GM21367 (cell line): Measurements from ENCODE around the gene ABHD16B.
"Not testable (repeated sequence)": the region's sequence is repeated elsewhere in the genome, so short reads cannot be mapped to it uniquely, and the experiment has no call there.

Experiments
- ATAC-seq: cut with Tn5 transposase; IDR thresholded peaks from one replicate; pipeline ENCODE4 v1.9.1; 2021; ENCODE audit not compliant: unreplicated experiment

Gene ABHD16B

DNA sequence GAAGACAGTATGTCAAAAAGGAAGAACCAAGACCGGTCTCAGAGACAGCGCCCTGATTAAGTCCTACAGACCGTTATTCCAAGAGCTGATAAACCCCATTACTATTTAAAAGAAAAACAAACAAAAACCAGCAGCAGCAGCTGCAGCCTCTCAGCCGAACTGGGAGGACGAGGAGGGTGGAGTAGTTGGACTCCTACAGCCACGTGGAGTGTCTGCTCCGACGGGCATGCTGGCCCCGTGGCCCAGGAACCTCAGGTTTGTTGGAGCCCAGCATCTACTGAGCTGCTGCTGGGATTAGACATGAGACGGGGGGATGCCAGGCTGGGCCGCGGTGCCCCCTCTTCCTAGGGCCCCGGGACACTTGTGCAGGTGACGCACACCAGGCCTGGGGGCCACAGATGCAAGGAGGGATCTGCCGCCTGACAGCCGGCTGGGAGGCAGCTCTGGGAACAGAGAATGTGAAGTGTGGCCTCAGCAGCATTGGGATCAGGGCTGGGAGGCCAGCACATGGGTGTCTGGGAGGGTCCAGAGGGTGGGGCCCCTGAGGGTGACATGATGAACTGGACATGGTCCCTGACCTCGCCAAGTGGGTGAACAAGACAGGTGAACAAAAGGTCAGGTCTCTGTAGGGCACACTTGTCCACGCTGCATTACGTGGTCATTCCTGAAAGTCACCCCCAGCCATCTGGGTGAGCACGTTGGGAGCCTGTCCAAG is 27.4 kb upstream of the ABHD16B start:
- no peak for ATAC-seq

- ATAC-seq: no peak
These were observed 26.8 kb upstream of the ABHD16B start for GRCh38 chr20:63834491-63834880.

- no peak for ATAC-seq
These were observed 26.1 kb upstream of the ABHD16B start for GRCh38 chr20:63835021-63835858.

GRCh38 chr20:63836458-63837344 is 24.6 kb upstream of the ABHD16B start:
- no peak for ATAC-seq

GRCh38 chr20:63837479-63837878 is 23.8 kb upstream of the ABHD16B start:
- no peak for ATAC-seq

DNA sequence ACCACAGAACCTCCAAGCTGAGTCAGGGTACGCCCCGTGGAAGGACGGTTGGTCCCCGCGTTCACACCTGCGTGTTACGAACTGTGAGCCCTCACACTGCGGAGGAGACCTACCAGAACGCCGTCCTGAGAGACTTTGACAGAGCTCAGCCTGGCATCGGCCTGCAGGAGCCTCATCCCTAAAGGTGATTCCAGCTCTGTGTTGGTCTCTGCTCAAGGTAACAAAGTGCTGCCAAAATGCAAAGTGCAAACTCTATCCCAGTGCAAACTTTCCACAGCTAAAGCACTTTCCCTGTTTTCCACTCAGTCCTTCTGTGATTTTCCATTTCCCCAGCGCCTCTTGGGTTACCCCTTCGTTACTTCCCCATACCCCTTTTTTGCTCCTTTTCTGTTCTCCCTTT is 21.7 kb upstream of the ABHD16B start:
- no peak for ATAC-seq

DNA sequence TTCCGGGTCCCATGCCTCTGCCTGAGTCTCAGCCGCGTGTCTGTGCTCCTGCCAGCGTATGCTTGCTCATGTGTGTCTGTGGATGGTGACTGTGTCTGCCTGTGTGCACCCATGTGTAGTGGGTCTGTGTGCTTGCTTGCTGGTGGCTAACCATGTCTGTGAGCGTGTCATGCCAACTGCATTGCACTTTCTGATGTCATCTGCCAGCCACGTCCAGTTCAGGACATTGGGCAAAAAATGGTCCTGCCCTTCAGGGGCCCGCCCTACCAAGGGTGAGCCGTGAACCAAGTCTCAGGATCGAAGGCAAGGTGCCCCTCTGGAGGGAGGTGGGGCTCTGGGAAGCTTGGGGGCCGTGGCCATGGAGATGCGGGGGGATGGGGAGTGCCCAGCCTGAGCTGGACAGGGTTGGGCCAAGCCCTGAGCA is 20.9 kb upstream of the ABHD16B start:
- ATAC-seq: no peak

GRCh38 chr20:63842258-63842657 is 19.0 kb upstream of the ABHD16B start:
- no peak for ATAC-seq

- ATAC-seq: no peak
These were observed 18.1 kb upstream of the ABHD16B start for GRCh38 chr20:63843222-63843621.

- no peak for ATAC-seq
These were observed 17.5 kb upstream of the ABHD16B start for GRCh38 chr20:63843778-63844177.

GRCh38 chr20:63844511-63844991 is 16.7 kb upstream of the ABHD16B start:
- ATAC-seq: no peak

- ATAC-seq: no peak
These were observed 15.0 kb upstream of the ABHD16B start for GRCh38 chr20:63846128-63846771.

DNA sequence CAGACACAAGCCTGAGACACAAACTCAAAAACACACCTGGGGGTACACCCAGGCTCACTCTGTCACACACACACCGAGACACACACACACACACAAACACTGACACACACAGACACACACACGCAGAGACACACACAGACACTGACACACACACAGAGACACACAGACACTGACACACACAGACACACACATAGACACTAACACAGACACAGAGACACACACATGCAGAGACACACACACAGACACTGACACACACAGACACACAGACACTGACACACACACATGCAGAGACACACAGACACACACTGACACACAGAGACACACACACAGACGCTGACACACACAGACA is 14.4 kb upstream of the ABHD16B start:
- ATAC-seq: no peak

GRCh38 chr20:63847237-63848002 is 13.9 kb upstream of the ABHD16B start:
- ATAC-seq: no peak

GRCh38 chr20:63848003-63848911 is 13.0 kb upstream of the ABHD16B start:
- no peak for ATAC-seq

- peak; percentile 71 for ATAC-seq
These were observed 10.4 kb upstream of the ABHD16B start for GRCh38 chr20:63850689-63851547.

DNA sequence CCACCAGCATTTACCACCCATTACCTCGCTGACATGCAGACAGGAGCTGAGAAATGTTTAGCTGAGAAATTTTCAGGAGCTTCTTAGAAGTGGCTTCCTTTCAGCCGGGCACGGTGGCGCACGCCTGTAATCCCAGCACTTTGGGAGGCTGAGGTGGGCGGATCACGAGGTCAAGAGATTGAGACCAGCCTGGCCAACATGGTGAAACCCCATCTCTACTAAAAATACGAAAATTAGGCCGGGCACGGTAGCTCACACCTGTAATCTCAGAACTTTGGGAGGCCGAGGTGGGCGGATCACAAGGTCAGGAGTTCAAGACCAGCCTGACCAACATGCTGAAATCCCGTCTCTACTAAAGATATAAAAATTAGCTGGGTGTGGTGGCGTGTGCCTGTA is 9.8 kb upstream of the ABHD16B start:
- not testable (repeated sequence) for ATAC-seq

- ATAC-seq: not testable (repeated sequence)
These were observed 7.6 kb upstream of the ABHD16B start for GRCh38 chr20:63853733-63854068.
